Measurements from ENCODE around the gene PAPOLB.

The PAPOLB gene

DNA sequence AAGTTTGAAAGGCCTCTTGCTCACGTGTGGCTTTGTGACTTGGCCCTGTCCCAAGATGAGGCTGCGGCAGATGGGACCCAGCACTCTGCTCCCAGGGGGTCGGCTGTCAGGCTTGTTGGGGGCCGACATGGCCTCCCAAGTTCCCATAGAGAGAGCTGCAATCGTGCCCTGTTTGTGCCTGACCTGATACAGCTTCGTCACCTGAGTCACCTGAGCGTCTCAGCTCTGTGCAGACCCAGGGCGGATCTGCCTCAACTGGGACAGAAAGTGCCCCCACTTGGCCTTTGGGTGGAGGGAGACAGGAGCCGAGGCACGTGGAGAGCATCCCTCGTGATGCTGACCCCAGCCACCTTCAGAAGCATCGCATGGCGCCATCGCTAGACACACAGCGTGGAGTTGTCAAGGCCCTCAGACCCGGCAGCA is 21.7 kb downstream of the PAPOLB start:
- DNase-seq = no peak

DNA sequence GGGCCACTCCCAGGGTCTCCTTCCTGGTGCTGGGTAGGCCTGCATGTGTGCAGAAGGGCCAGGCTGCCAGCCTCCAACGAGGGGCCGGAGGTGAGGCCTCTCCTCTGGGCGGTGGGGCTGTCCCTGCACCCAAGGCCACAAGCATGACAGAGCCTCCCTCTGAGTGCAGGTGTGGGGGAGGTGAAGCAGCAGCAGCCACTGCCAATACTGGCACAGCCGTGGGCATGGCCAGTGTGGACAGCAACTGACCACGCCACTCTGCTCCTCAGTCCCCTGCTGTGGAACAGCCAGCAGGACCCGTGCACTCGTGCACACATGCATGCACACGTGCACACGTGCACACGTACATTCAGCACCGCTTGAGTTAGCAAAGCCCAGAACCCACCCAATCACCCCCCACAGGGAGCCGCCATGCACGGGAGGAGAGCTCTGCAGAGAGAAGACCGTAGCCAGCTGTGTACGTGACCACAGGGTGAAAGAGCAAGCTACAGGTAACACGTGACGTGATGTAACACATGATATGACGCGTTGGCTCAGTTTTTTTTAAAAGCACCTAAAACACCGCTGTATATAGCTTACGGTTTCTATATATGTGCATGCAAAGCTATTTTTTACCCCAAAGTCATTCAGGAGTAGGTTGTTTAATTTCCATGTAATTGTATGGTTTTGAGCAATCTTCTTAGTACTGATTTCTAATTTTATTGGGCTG is 23.1 kb downstream of the PAPOLB start:
- DNase-seq = no peak

DNA sequence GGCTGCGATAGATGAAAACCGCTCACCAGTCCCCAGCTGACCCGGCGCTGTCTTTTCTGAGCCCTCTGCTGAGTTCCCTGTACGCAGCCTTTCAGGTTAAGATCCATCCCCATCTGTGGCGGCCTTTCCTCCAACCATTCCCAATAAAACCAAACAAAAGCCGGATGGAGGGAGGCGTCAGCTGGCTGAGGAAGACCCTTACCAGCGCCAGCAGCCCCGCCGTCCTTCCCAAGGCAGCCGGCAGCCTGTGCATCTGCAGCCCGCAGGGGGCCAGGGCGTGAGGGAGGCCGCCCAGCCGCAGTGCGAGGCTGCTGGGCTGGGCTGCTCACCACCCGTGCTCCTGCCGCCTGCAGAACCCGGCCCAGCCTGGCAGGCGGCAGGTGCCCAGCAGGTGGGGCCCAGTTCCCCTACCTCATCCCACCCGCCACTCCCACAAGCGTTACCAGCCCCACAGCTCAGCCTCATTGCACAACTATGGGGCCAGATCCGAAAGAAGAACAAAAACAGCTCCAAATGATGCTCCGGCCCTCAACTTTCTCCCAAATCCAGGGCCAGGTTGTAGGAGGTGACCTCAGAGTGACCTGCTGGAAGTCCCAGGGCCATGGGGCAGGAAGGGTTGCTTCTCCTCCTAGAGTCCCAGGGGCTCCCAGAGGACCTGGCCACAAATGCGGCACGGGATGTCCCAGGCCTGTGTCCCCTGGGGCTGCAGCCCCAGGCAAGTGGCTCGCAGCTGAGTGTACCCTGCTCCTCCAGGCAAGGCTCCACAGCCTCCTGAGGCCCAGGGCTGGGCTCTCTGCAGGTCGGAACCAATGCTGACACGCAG is 23.8 kb downstream of the PAPOLB start:
- DNase-seq = no peak

DNA sequence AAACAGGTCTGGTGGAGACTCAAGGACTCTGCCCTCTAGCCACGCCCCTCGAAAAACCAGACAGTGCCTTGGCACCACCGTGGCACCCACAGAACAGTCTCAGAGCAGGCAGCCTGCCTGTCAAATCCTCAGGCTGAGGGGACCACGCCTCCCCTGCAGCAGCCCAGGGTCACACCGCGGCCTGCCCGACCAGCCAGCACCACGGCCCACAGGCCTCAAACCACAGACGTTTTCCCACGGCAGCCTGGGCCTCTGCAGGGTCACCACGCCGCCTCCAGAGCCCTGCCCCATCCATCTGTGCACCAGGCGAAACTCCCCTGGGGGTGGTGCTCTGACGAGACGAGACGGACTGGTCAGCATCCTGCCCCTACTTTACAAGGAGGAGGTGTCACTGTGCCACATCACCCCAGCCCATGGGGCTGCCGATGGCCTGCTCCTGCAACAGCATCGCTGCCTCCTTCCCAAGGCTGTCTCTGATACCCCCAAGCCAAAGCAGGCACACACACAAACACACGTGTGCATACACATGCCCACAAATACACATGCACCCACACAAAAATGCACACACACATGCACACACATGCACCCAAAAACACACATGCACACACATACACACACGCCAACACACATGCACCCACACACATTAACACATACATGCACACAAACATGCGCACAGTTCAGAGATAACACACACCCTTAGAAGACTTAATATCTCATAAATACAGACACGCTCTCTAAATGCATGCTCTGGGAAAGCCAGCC is 24.6 kb downstream of the PAPOLB start:
- no peak for DNase-seq

DNA sequence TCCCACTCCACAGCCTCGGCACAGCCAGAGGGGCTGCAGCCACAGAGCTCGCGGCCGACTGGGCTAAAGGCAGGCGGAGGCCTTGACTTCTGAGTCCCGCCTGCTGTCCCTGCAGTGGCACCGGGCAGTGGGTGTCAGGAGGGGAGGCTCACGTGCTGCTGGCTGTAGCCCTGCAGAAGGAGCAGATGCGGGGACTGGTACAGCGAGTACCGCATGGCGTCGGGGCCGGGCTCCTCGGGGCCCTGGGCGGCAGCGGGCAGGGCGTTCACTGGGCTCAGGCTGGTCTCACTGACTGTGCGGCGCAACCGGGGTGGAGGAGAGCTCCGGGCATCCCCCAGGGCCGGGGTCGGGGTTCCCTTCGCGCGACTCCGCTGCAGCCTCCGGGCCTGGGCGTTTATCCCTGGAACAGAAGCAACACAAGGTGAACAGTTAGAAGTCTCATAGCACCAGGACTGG is 25.6 kb downstream of the PAPOLB start:
- DNase-seq = no peak

DNA sequence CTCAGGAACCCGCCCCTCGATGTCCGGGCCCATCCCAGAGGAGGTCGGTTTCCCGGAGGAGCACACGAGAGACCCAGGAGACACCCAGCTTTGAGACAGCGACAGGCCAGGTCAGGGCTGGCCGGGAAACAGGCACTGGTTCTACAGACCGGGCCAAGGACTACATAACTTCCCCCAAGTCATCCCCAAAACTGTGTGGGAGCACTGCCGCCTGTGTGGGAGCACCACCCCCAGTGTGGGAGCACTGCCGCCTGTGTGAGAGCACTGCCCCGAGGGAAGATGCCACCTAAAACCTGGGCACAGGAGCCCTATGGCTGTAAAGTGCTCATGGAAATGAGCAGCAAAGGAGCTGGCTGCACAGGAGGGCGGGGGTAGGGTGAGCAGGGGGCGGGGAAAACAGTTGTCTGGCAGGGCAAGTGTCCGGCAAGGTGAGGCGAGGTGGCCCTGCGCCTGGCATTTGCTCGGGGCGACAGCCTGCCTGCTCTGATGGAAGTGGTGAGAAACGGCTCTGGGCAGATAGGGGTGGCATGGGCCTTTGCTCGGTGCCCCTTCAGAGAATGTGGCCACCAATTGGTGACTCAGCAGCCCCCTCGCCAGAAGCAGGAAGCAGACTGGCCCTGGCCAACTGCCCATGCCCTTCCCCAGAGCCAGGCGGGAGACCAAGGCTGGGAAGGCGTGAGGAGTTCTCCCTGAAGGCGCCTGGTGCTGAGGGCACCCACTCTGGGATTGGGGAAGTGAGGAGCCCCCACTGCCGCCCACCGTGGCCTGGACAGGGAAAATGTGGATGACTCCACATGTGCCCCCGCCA is 26.2 kb downstream of the PAPOLB start:
- DNase-seq = no peak

DNA sequence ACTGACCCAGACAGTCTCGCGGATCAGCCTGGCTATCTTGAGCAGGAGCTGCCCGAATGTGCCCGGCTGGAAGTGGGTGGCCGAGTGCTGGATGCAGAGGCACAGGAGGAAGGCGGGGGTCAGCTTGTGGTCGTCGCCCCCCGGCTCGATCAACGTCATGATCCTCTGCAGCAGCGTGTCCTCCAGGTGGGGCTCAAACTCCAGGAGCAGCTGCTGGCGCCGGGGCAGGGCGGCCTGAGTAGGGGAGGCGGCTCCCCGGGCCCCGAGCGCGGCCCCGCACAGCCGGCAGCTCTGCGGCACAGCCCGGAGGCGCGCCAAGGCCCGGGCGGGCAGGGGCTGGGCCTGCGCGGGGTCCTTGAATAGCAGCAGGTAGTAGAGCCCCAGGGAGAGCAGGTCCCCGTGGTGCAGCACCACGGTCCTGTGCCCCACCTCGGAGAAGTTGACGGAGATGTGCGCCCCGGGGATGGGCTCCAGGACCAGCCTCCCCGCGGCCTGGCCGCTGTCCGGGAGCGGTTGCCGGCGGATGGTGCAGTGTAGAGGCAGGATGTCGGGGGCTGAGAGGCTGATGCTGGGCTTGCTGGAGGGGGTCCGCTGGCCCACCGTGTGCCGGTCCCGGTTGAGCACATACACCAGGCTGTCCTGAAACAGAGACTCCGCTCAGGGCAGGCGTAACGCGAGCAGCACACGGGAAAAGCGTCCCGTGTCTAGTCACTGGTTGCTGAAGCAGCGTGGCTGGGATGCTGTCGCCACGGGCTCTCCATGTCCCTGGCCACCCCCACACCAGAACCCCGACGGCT is 27.0 kb downstream of the PAPOLB start:
- DNase-seq = no peak

DNA sequence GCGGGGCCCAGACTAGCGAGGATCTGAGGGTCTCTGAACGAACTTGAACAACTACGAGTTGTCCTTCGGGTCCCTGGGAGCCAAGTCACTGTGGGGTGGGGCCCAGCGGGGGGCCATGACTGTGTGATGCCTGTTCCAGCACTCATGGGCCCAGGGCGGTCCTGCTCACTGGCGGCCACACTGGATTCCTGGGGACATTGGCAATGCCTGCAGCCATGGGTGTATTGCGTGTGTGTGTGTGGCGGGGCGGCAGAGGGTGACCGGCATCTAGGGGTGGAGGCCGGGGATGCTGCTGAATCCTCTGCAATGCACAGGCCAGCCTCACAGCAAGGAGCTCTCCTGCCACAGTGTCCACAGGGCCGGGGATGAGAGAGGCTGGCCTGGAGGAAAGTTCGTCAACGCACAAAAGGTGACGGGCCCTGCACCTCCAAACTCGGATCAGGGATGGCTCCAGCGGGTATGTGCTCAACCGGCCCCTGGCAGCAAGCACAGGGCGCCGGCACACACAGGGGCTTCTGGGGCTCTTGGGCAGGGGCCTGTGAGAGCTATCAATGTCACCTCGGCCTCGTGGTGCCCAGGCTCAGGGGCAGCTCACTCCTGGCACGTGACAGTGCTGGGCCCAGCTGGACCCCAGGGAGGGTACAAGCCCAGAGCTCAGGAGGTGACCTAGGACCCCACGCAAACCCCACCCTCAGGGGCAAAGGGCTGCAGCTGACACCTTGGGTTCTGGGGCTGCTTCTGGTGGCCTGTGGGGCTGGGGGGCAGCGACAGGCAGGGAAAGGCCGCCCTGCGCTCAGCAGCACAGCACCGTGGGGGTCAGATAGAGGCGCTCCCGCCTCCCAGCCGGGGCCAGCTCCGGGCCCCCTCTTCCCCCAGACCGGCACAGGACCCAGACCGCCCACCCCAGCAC is 27.9 kb downstream of the PAPOLB start:
- no peak for DNase-seq

DNA sequence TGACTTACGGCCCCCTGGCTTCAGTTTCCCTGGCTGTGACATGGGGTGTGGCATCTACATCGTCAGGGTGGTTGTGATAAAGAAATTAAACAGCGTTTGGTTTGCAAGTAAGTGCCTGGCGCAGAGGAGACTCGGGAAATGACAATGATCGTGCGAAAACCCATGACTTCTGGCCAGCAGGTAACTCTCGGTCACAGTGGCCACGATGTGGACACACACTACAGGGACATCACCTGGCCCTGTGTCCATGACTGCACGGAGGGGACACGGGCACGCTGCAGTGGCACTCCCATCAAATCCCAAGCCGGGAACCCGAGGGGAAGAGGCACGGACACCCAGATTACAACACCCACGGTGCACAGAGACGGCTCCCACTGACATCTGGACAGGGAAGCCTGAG is 28.7 kb downstream of the PAPOLB start:
- DNase-seq = no peak

DNA sequence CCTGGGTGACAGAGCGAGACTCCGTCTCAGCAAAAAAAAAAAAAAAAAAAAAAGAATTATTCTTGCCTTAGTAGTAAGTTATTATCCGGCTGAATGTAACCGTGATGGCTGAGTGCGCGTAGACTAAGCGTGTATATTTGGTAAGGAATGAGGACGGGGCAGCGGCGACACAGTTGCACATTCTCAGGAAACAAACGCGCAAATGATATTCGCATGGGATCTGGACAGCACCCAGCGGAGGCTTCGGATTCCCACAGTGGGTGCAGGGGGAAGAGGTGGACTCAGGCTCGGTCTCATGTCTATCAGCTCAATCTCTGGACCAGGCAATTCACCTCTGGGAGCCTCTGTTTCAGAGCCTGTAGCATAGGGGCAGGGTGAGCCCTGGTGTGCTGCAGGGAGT is 29.1 kb downstream of the PAPOLB start:
- DNase-seq = no peak

DNA sequence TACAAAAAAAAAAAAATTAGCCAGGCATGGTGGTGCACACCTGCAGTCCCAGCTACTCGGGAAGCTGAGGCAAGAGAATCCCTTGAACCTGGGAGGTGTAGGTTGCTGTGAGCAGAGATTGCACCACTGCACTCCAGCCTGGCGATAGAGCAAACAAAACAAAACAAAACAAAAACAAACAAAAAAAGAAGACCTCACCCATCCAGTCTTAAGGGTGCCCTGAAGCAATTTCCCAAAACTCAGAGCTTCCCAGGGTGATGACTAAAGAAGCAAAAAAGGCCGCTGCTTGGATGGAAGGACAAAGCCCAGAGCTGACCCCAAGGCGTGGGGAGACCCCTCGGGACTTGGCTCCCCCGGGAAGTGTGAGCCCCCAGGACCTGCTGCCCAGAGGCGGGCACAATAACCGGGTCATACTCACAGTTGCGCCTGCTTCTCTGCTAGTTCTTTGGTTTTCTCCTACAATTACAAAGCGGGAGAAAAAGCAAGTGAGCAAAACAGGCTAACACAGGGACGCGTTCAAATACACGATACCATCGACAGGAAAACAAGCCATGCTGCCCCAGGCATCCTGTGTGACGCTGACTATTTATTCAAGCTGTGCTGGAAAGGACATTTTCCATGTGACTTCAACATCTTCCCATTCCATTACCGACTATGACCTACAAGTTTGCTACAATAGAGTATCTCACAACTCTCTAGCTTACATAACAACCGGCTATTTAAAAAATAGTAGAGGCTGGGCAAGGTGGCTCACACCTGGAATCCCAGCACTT is 29.9 kb downstream of the PAPOLB start:
- DNase-seq = no peak

DNA sequence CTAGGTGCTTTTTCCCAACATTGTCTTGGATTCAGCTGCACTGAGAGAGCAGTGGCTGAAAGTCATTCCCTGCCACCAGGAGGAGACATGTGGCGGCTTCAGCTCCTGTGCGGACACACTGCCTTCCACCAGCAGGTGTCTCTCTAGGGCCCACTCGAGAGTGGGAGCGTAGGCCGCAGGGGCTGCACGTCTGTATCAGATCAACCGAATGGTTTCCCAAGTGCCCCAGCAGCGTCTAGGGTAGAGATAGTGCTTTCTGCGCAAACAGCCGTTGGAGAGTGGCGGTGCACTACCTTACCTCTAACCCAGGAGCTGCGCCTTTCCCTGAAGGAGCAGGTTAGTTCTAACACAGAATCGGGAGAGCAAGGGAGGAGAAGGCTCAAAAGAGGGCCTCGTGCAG is 31.7 kb downstream of the PAPOLB start:
- DNase-seq = peak; percentile 62

DNA sequence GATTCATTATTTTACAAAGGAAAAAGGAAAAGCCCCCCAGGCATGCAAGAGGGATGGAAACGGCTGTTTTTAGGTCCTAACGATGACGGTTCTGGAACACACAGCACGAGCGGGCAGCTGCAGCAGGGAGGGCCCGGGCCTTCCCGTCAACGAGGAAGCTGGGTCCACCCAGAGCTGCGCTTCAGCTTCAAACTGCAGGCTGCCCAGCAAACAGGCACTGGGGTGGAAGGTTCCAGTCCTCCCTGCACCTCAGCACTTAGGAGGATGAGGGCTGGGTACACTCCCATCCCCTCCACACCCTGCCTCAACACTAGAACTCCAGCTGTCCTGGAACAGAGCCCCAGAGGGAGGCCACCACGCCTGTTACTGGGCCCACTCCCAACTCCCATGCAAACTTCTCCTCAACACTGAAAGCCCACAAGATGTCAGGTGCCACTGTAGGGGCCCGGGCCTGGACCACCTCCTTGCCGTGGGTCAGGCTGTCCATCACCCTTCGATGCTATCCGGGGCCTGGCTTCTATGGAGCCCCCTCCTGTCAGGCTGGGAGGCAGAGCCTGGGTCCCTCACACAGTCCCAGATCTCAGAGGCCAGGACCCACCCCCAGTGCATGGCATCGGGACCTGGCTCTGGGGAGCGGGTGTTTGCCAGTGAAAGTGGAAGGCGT is 33.0 kb downstream of the PAPOLB start:
- no peak for DNase-seq

DNA sequence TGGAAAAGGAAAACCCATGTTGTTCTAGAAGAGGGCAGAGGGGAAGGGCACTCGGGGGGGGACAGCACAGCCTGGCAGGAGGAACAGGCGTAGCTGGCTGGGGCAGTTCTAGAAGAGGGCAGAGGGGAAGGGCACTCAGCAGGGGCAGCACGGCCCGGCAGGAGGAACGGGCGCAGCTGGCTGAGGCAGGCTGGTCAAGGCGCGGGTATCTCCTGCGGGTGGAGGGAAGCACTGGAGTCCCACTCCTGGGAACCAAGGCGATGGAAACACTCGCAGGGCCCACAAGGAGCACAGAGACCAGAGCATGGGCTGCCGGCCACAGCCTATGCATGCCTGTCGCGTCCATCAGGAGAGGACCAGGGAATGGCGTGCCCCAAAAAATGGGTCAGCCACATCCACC is 36.7 kb downstream of the PAPOLB start:
- no peak for DNase-seq

DNA sequence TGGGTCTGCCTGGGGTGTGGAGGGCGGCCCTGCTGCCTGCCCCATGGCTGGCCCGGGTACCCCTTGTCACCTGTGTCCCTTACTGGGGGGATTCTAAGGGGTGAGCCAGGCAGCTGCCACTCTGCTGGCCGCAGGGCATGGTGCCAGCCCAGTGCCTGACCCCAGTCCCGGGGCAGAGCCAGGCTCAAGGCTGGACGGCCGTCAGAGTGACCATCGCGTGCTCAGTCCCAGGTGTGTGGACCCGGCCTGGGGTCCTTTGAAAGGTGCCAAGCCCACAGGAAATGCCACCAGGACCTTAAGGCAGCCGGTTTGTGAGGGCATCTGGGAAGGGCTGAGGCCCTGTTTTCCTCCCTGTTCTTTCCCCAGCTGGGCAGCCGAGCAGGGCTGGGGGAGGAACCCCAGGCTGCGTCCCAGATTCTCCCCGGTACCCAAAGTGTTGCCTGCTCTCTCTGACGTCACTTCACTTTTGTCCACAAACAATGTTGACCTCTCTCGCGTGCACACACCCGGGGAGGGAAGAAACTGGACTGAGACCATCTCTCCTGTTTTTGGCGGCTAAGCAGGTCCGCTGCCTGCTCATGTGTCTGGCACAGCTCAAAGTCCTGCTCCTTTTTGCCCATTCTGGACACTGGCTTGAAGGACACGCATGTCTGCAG is 37.6 kb downstream of the PAPOLB start:
- DNase-seq = no peak

DNA sequence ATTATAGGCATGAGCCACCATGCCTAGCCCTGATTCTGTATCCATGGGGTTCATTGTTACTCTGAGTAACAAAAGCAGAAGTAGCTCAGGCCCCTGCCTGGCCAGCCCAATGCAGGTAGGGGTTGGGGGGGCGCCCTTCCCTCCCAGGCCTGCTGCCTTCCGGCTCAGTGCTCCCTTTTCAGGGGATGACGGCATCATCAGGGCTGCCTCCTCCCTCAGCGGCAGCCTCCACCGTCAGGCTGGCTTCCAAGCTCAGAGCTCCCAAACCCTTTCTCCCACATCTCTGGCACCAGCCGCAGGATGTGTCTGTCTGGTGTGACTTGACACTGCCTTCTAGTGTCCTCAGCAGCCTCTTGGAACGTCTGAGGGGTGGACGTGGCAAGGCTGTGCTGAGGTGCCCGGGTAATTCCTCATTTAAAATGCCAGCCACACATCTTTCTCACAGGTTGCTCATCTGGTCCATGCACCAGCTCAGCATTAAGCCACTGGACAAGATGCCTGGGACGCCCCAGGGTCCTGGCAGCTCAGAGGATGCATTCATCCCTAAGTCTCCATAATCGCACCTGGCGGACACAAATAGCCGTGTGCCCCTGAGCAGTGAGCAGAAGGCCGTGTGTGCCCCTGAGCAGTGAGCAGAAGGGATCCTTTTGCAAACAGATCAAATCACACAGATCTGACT is 38.2 kb downstream of the PAPOLB start:
- DNase-seq = no peak

DNA sequence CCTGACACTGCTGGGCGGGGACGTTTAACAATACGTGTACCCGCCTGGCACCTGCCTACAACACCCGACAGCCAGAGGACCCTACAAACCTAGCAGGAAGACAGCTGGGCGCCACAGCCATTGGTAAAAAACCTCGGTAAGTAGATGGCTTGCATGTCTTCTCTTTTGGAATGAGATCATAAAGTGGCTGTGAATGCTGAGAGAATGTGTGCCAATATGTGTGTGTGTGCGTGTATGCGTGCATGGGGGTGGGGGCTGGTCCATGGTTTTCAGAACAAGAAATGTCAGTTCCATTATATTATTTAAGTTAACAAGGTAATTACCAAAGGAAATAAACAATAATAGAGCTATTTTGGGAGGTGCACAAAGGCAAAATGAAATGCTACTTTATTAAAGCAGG is 39.2 kb downstream of the PAPOLB start:
- no peak for DNase-seq

DNA sequence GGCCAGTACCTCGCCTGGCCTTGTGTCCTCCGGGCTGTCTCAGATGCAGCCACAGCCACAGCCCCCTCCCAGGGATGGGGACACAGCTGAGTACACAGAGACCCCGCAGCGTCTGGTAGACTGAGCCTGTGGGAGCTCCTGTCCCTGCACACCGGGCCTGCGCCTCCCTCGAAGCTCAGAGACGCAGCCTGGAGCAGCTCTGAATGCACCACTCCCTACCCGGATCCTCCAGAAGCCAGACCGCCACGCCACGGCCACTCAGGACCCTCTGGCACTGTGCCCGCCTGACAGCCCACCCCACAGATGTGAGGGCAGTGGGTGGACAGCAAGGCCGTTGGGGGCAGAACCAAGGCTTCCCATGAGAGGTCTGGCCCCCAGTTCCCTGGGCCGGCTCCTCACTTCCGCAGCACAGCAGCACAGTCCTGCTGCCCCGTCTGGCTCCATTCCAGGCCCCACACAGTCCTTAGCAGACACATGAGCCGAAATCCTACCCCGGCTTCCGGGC is 40.8 kb downstream of the PAPOLB start:
- DNase-seq = no peak
